Activated CD8-positive, alpha-beta memory T cell treated with anti-CD3 and anti-CD28 coated beads, Interleukin-2, amount 50 U/mL, for 4 hours (primary cell): ENCODE results near the gene DOC2A.
A peak's percentile ranks its signal among the peaks of the same experiment; 100 is the strongest.
"Not testable (repeated sequence)": the region's sequence is repeated elsewhere in the genome, so short reads cannot be mapped to it uniquely, and the experiment has no call there.

ENCODE experiments used
- DNase-seq: peaks from one replicate; pipeline ENCODE4 v3.0.0-alpha.2; 2020

The DOC2A gene

GRCh38 chr16:30010844-30011713, at the start of gene DOC2A:
TSS of gene DOC2A (minus strand) at chr16:30011027. CDS start at chr16:30010222, 805 bp downstream.
- no peak for DNase-seq

- DNase-seq = no peak
These were observed 49.5 kb upstream of the DOC2A start for GRCh38 chr16:30060346-30060745.

DNA sequence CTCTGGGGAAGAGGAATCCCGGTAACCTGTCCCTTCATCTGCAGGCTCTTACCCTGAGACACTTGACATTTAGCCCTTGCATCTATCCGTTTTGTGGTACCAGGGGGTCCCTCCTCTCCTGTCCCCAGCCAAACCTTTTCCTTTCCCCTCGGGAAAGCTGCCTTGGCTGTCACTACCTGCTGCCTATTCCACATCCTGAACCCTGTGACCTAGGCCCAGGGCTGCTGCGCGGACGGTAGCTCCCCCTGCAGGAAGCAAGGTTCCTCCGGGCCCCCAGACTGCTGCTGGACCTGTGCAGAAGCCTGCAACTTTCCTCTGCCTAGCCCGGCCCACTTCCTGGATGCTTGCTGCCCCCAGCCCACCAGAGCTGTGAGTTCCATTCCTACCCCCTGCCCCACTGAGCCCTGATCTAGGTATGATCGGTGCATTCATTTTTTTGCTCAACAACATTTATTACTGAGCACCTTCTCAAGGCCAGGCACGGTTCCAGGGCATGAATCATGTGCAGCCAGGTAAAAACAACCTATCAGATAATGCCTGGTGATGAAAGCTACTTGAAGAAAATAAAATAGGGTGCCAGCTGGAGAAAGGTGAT, 44.2 kb upstream of the DOC2A start:
- peak; percentile 41 for DNase-seq

- DNase-seq = no peak
These were observed 43.6 kb upstream of the DOC2A start for GRCh38 chr16:30054451-30054850.

DNA sequence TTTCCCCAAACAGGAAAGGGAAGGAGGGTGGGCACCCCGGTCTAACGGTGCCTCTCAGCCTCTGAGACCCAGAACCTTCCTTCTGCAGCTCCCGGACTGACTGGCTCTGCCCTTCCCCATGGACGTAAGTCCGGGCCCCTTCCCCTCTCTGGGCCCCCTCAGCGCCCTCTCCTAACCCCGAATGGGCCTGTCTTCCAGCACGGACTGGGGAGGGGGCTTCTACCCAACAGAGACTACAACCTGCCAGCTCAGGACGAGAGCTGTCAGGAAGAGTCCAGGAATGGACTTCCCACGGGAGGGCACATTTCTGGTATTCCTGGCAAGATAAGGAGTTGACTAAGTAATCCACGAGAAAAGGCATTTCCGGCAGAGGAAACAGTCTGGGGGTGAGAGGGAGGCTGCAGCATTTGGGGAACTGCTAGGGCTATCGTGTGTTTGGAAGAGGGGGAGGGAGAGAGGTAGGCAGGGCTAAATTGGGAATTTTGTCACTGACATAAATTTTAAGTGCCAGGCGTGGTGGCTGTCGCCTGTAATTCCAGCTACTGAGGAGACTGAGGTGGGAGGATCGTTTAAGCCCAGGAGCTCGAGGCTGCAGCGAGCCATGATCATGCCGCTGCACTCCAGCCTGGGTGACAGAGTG, 42.7 kb upstream of the DOC2A start:
- DNase-seq = no peak

DNA sequence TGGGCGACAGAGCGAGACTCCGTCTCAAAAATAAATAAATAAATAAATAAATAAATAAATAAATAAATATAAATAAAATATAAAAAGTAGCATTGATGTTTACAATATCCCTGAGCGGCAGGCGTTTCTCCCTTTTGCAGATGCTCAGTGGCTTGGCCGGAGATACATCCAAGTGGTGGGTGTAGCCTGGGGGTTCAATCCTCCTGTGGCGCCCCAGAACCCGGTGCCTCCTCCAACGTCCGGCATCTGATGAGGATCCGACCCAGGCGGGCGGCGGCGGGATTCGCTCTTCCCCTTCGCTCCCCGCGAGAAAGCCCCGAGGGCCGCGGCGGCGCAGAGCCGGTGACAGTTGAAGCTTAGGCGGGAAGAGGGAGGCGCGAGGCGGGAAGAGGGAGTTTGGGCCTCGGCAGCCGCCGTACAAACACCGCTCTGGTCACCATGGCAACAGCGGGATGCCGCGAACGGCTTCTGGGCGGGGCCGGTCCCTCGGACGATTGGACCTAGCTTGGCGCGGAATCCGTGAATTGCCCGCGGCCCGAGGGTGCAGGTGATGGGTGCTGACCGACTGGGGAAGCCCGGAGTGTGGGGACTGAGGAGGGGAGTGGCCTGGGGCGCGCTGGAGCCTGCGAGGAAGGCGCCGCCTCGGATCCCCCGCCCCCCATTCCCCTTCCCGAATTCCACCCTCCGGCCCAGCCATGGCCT, 42.0 kb upstream of the DOC2A start:
- peak; percentile 89 for DNase-seq

DNA sequence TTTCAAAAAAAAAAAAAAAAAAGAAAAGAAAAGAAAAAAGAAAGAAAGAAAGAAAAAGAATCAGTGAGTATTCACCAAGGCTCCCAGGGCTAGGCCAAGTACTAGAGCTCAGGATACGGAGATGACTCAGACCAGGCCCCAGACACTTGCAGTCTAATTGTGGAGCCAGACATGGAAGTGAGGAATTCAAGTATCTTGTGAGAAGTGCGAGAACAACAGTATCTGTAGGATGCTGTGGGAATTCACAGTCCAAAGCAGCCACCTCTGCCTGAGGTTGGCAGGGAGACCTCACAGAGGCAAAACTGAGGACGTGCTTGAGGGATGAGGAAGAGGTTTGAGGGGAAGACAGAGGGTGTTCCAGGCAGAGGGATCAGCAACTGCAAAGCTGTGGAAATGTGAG, 40.7 kb upstream of the DOC2A start:
- DNase-seq = no peak

DNA sequence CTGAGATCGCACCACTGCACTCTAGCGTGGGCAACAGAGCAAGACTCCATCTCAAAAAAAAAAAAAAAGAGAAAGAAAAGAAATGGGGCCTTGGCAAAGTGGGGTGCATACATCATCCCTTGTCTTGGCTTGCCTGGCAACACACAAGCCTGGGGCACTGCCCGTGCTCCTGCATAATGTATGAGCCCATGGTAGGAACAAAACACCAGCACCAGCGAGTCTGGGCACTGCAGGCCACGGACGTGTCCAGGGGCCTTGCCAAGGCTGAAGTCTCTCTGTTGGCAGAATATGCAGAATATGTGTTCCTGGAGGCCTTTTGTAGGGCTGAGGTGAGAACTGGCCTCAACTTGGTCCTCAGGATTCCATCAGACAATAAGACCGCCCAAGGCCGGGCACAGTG, 39.0 kb upstream of the DOC2A start:
- no peak for DNase-seq

GRCh38 chr16:30046588-30046987, 35.8 kb upstream of the DOC2A start:
- DNase-seq = no peak

DNA sequence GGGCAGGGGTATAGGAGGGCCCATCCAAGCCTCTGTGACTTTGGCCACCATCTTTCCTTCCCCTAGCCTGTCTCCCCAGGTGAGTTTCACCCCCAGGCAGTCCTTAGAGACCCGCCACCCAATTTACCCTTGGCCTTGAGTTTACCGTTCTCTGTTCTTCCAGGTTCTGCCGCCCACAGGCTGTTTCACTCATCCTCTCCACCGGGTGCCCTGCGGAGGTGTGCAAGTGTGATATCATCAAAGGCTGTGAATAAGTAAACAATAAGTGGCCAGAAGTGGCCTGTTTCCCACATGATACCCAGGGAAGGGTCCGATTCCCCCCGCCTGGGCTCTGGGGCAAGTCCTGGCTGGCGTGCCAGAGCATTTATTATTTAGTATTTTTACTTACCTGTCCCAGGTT, 35.4 kb upstream of the DOC2A start:
- no peak for DNase-seq

DNA sequence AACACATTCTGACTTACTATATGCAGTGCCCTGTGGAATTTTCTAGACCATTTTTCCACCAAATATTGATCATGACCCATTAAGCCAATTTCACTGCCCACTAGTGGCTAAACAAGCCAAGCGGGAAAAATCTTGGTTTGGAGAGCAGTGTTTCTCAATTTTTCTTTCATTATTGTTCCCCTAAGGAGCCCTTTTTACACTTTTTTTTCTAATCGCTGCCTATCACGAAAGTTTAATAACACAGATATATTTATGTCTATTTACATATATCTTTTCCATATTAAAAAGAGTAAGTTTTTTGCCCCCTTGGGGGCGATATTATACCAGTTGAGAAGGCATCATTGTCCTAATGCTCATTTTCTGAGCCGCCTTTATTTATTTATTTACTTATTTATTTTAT, 31.0 kb upstream of the DOC2A start:
- DNase-seq = no peak

DNA sequence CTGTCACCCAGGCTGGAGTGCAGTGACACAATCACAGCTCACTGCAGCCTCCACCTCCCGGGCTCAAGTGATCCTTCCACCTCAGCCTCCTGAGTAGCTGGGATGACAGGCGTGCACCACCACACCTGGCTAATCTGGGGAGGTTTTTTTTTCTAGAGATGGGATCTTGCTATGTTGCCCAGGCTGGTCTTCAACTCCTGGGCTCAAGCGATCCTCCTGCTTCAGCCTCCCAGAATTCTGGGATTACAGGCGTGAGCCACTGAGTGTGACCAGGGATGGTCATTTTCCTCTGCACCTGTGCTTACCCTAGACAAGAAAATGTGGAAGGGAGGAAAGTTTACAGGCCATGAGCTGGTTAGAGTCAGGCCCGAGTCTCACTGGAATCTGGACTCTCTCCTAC, 29.9 kb upstream of the DOC2A start:
- not testable (repeated sequence) for DNase-seq

DNA sequence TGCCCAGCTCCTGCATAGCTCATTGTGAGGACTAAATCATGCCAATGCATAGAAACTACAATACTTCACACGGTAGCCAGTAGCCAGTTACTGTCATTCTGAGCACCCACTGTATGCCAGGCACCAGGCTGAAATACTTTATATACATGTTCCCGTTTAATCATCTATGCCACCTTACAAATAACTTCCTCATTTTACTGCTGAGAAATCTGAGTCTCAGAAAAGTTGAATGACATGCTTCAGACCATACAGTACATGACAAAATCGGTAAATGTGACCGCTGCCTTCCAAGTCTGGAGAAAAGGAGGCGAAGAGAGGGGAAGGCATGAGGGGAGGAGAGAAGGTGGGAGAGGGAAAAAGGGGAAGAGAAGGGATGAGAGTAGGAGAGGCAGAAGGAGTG, 29.4 kb upstream of the DOC2A start:
- no peak for DNase-seq

GRCh38 chr16:30033270-30033669, 22.4 kb upstream of the DOC2A start:
- DNase-seq = no peak

GRCh38 chr16:30032083-30032819, 21.4 kb upstream of the DOC2A start:
- peak; percentile 51 for DNase-seq

- DNase-seq = no peak
These were observed 20.7 kb upstream of the DOC2A start for GRCh38 chr16:30031477-30031918.

DNA sequence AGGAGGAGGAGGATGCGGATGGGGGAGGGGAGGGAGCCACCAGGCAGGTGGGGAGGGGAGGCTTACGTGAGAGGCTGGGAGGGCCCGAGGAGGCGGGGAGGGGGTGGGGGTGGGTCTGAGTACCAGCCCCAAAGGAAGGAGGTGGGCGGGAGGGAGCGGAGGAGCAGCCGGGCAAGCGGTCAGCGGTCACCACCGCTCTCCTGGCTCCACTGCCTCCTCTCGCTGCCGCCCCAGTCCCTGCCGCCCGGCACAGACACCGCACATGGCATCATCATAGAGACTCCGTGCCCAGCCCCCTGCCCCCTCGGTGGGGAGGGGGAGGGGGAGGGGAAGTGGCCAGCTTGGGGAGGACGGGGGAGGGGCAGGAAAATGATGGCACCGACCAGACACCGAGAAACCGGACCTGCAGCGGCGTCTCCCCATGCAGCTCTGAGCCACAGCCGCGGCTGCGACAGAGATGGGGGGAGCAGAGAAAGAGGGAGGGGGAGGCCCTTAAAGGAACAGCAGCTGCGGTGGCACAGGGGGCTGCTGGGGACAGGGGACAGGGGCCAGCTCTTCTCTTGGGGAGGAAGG, 20.1 kb upstream of the DOC2A start, which contains the start of gene TLCD3B:
TLCD3B (minus strand) TSS at position 431 of the 573 bp plus-strand sequence. CDS start 744 bp downstream, outside the sequence.
- no peak for DNase-seq

GRCh38 chr16:30030011-30030685, 19.3 kb upstream of the DOC2A start:
- no peak for DNase-seq

DNA sequence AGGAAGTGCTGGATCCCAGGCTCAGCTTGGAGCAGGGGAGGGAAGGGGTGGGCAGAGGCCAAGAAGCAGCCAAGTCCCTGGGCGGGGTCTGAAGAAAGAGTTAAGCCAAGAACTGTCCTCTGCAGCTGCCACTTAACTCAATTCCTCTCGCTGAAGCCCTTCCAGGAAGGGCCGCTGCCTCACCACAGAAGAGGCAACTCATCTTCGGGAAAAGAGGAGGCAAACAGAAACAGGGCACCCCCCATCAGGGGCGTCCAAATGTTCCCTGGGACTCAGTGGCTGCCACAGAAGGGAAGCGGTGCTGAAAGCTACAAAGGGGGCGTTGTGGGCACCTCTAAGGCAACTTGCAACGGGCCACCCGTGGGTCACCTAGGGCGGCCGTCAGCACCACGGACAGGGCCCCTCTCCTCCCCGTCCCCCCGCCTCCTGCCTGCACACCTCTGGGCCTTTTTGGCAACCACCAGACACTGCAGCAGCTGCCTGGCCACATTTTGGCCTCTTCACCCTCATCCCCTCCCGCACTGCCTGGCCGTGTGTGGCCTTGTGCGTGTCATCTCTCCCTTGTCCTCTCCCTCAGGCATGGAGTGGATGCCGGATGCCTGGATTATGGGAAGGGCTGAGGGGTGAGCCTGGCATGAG, 17.7 kb upstream of the DOC2A start:
- DNase-seq = no peak

- no peak for DNase-seq
These were observed 17.0 kb upstream of the DOC2A start for GRCh38 chr16:30027588-30028437.
